Heart right ventricle (tissue), 16 donors: ENCODE data around the gene LIN52. TPM values are rescaled to one million over a fixed set of nuclear protein-coding genes. Genes with fewer than 3 reads are reported as not detected.

Experiments used
- ATAC-seq, 8 donors: fragments of 200-7000 bp; cut with Tn5 transposase; one replicate each; pipeline ENCODE4 v1.9.1; 2020; ENCODE audit warnings: mild to moderate bottlenecking in 8 of 8, moderate library complexity in 8 of 8, moderate number of reproducible peaks in 1 of 8
- DNase-seq, 2 donors: peaks; one replicate each; pipeline ENCODE4 v3.0.0-alpha.2; 2020
- H3K27ac ChIP-seq, 10 donors: fragments of 200-600 bp; sonication (generic) in 2 of 10; one replicate each; pipeline versions ENCODE4 v1.5.0 to v1.8.0; 2020 to 2022; ENCODE audit warnings: mild to moderate bottlenecking in 3 of 10
- H3K27me3 ChIP-seq, 7 donors: fragments of 200-600 bp; one replicate each; pipeline ENCODE4 v1.8.0; 2021 to 2022; ENCODE audit warnings: mild to moderate bottlenecking in 2 of 7
- H3K36me3 ChIP-seq, 9 donors: fragments of 200-600 bp; sonication (generic) in 1 of 9; one replicate each; pipeline versions ENCODE4 v1.5.0 to v1.8.0; 2020 to 2022; ENCODE audit warnings: mild to moderate bottlenecking in 2 of 9
- H3K4me1 ChIP-seq, 9 donors: fragments of 200-600 bp; sonication (generic) in 1 of 9; one replicate each; pipeline versions ENCODE4 v1.5.0 to v1.8.0; 2020 to 2022; ENCODE audit warnings: mild to moderate bottlenecking in 4 of 9
- H3K4me3 ChIP-seq, 10 donors: fragments of 200-600 bp; sonication (generic) in 2 of 10; one replicate each; pipeline versions ENCODE4 v1.5.0 to v1.8.0; 2020 to 2022; ENCODE audit warnings: mild to moderate bottlenecking in 7 of 10, moderate library complexity in 2 of 10
- H3K9me3 ChIP-seq, 11 donors: fragments of 200-600 bp in 10 of 11; sonication (generic) in 2 of 11; one replicate each; pipeline versions ENCODE4 v1.5.0 to v1.8.0; 2013 to 2022; ENCODE audit warnings: mild to moderate bottlenecking in 2 of 11, control low read depth in 1 of 11, moderate library complexity in 1 of 11
- WGBS, 2 donors: extraction: QIAGEN DNeasy Blood & Tissue Kit; methylation state at CpG; one replicate each; pipeline ENCODE4 v1.1.7; 2013; ENCODE audit warnings: inconsistent platforms in 1 of 2; 5-methylcytosine and 5-hydroxymethylcytosine counted together
- intact Hi-C, 10 donors: fragments of 100-400 bp; cut with DNase I; formaldehyde crosslinking; loops; one replicate each; pipeline versions ENCODE4 v1.11.1 to v1.14.2; 2022
- polyA plus RNA-seq, 2 donors: library from polyadenylated mRNA; stranded (reverse); fragments of 200-250 nt; gene quantifications; one replicate each; pipeline ENCODE4 v1.2.3, GENCODE V29; 2013
- total RNA-seq, 10 donors: library from RNA; stranded (reverse); fragmentation: NEBNext Ultra II Directional in 3 of 10; extraction: Animal tissue kit (Norgen Biotek cat#: 25700) in 3 of 10; gene quantifications; one replicate each; pipeline versions ENCODE4 v1.2.1 to v1.2.4, GENCODE V29; 2021 to 2023
- TF ChIP-seq, protein P1 (sequence below), 9 donors: fragments of 200-600 bp; sonication (generic) in 2 of 9; IDR thresholded peaks; one replicate each; pipeline versions ENCODE4 v1.5.0 to v1.8.0; 2021 to 2022; ENCODE audit warnings: antibody characterized with exemption in 9 of 9, mild to moderate bottlenecking in 5 of 9, moderate library complexity in 1 of 9
- donor health status: Arrhythmogenic right ventricular cardiomyopathy.
- donor health status: ischemic (EF 13 %, LVEDD 7.1; RV severe dilation, severe dysfunction).
- donor health status: healthy with polysubstance abuse.
- donor health status: DM: no; HTN: yes; CAD: no.
- donor health status: DM: no; HTN: no; CAD: no.
- donor health status: ischemic (EF 25% LVEDD 6.9; RV normal size, moderate dysfunction).
- donor health status: ischemic (EF 25% LVEDD 5.7; RV mildly dilated, moderate dysfunction).
- donor health status: healthy.
- donor health status: DM: yes; HTN: yes; CAD: no.
- donor health status: Ischemic cardiomyopathy.
- donor health status: ischemic (EF 35%, LVEDD 5.7; RV mildly dilated, moderate dysfunction).
- donor health status: nonischemic (EF 11% LVEDD 7.7; RV severe dilation, severe dysfunction).
- donor health status: DM: yes; HTN: yes; CAD: no.
- donor health status: PGD.
- donor health status: ischemic (EF 29% LVEDD 5.4; RV normal size, mild dysfunction).
- donor health status: nonischemic (EF 23%, LVEDD 6.1; RV moderate dilation, normal function).

Gene LIN52
- total and polyA plus RNA-seq, 12 donors: 4.7 to 13.6 (median 8.3) TPM

DNA sequence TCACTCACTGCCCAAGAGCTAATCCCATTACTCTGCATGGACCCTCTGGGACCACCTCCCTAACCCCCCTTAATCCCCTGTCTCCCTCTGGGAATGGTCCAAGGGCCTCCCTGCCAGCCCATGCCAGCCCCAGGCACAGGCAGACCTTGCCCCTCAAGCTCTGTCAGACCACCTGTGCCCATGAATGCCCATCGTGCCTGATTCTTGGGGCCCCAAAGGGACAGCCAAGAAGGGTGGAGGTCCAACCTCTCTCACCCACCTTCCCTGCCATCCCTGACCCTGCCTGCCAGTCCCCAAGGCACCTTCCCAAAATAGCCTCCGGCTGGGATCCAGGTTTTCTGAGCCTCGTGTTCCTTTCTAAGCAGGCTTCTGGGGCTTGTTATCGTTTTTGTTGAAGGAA lies 133.7 kb downstream of the LIN52 start:
- H3K4me1 ChIP-seq: peaks cover 0 to 12% (median 5%) of the 10 kb centered on the region in 9 donors
- H3K36me3 ChIP-seq: no peaks in the 10 kb centered on the region
- intact Hi-C loops: loop anchor here in 1 of 10 donors (5.0 kb wide), 1 partner anchor 34 kb away; no protein-coding TSS in a partner anchor
- H3K27me3 ChIP-seq: peaks cover 0 to 66% (median 43%) of the 10 kb centered on the region in 7 donors
- H3K9me3 ChIP-seq: no peaks in the 10 kb centered on the region
- DNase-seq (no peak), ATAC-seq (no peak)
- TF ChIP-seq, protein P1, sequence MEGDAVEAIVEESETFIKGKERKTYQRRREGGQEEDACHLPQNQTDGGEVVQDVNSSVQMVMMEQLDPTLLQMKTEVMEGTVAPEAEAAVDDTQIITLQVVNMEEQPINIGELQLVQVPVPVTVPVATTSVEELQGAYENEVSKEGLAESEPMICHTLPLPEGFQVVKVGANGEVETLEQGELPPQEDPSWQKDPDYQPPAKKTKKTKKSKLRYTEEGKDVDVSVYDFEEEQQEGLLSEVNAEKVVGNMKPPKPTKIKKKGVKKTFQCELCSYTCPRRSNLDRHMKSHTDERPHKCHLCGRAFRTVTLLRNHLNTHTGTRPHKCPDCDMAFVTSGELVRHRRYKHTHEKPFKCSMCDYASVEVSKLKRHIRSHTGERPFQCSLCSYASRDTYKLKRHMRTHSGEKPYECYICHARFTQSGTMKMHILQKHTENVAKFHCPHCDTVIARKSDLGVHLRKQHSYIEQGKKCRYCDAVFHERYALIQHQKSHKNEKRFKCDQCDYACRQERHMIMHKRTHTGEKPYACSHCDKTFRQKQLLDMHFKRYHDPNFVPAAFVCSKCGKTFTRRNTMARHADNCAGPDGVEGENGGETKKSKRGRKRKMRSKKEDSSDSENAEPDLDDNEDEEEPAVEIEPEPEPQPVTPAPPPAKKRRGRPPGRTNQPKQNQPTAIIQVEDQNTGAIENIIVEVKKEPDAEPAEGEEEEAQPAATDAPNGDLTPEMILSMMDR (IDR thresholded peaks at IDR 0.05): no peak
- H3K4me3 ChIP-seq: no peak overlapping the region
- 43 to 46% methylated on average over 4 of the region's 4 CpGs for WGBS, 2 donors
- H3K27ac ChIP-seq: no peak overlapping the region

DNA sequence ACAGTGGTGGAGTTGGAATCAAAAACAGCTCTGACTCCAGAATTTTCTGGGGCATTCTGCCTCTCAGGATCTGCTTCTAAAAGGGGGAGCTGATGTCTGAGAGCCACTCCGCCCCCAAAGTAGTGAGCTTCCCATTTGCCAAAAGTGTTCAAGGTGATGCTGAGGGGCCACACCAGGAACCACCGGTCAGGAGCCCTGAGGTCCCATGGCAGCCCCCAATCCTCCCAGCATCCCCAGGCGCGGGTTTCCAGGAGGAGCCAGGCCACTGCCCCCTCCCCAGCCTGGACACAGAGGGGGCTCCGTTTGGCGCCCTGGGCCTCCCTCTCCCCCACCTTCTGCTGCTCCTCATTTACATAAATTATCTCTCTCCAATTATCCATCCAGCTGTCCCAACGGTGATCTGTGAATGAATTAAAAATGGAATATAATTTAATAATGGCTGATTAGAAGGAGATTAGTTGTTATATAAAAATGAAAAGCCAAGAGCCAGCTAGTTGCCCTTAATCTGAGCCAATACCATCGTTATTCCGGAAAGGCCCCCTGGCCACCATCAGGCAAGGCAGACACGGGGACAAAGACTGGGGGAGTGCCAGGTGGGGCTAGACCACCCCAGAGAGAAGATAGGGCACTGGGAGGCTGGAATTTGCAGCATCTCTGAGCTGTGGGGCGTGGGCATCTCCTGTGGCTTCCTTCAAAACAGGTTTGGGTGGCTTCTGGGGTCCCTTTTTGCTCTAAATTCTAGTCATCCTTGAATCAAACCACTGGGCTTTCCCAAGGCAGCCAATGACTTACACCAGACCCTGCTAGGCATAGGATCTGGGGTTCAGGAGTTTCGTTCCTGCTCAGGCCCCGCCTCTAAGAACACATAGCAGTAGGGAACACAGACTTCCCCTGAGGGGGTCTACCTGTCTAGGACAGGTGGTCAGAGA lies 134.8 kb downstream of the LIN52 start:
- ATAC-seq (no peak), DNase-seq (no peak)
- Histone ChIP-seq H3K4me3 (no peak overlapping the region), H3K36me3 (no peaks in the 10 kb centered on the region), H3K9me3 (no peaks in the 10 kb centered on the region), H3K27ac (no peak overlapping the region), H3K4me1 (peaks cover 0 to 12% (median 5%) of the 10 kb centered on the region in 9 donors), H3K27me3 (peaks cover 0 to 76% (median 48%) of the 10 kb centered on the region in 7 donors)
- WGBS, 2 donors: 67 to 70% methylated on average over 13 of the region's 13 CpGs
- intact Hi-C loops: loop anchor here in 1 of 10 donors (5.0 kb wide), 1 partner anchor 33 kb away; no protein-coding TSS in a partner anchor
- TF ChIP-seq, protein P1 (IDR thresholded peaks at IDR 0.05): no peak

DNA sequence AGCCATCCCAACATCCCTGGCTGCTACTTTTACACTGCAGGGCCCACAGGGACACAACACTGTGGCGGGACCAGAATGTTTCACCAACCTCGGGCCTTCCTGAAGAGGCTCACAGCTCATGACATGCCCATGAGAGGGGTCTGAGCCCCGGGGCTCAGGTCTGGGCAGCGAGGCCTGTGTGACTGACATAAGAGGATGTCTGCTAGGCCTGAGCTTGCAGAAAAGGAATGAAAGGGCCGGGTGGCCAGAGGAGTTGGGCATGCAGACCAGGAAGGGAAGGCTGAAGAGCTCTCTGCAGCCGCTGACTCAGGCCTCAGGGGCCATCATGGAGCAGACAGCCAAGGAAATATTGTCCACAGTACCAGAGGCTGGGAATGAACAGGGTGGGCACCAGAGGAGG lies 136.2 kb downstream of the LIN52 start:
- H3K4me3 ChIP-seq: no peak overlapping the region
- TF ChIP-seq, protein P1 (IDR thresholded peaks at IDR 0.05): no peak
- peaks cover 0 to 84% (median 54%) of the 10 kb centered on the region in 7 donors for H3K27me3 ChIP-seq
- ATAC-seq (no peak), DNase-seq (no peak)
- no peaks in the 10 kb centered on the region for H3K36me3 ChIP-seq
- H3K27ac ChIP-seq: no peak overlapping the region
- peaks cover 0 to 12% (median 5%) of the 10 kb centered on the region in 9 donors for H3K4me1 ChIP-seq
- H3K9me3 ChIP-seq: no peaks in the 10 kb centered on the region
- intact Hi-C loops: no loop called here
- WGBS, 2 donors: 83 to 90% methylated on average over 6 of the region's 6 CpGs

DNA sequence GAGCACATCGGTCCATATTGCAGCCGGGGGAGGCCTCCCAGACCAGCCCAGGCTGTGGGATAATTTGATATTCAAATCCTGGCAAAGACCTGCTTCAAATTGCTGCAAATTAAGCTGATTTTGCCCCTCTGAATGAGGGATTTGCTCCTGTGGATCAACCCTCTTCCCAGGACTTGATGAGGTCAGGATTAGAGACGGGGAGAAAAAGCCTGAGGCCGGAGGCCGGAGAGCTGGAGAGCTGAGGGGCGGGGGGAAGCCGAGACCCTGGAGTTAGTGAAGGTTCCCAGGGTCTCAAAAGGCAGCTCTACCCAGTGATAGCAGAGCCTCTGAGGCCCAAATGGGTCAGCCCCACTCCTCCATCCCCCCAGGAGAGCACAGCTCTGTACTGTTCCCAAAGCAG lies 137.0 kb downstream of the LIN52 start:
- 89 to 91% methylated on average over 7 of the region's 7 CpGs for WGBS, 2 donors
- peaks cover 0 to 12% (median 5%) of the 10 kb centered on the region in 9 donors for H3K4me1 ChIP-seq
- TF ChIP-seq, protein P1 (IDR thresholded peaks at IDR 0.05): no peak
- H3K4me3 ChIP-seq: no peak overlapping the region
- H3K9me3 ChIP-seq: no peaks in the 10 kb centered on the region
- no peaks in the 10 kb centered on the region for H3K36me3 ChIP-seq
- peaks cover 0 to 83% (median 54%) of the 10 kb centered on the region in 7 donors for H3K27me3 ChIP-seq
- ATAC-seq (no peak), DNase-seq (no peak)
- H3K27ac ChIP-seq: no peak overlapping the region
- intact Hi-C loops: no loop called here
